Posterior cingulate gyrus (tissue), 11 donors: ENCODE data around the gene MMP2.

Source experiments
- DNase-seq, 10 donors: peaks; one replicate each; pipeline versions ENCODE4 v3.0.0 to v3.0.0-alpha.2; 2020 to 2021; ENCODE audit warnings: mixed read lengths in 3 of 10
- intact Hi-C: fragments of 100-400 bp; cut with DNase I; formaldehyde crosslinking; loops from one replicate; pipeline ENCODE4 v1.15.1; 2023

The MMP2 gene

GRCh38 chr16:55478827-55479429 is at the start of gene MMP2:
TSS of gene MMP2 (plus strand) at chr16:55479198. CDS start at chr16:55479480, 282 bp downstream.
- no peak for DNase-seq
- intact Hi-C loops, result no loop called here

GRCh38 chr16:55433030-55433429 is 46.0 kb upstream of the MMP2 start:
- no peak for DNase-seq
- intact Hi-C loops, result no loop called here

GRCh38 chr16:55433535-55433934 is 45.5 kb upstream of the MMP2 start:
- intact Hi-C loops, result no loop called here
- no peak for DNase-seq

GRCh38 chr16:55434000-55434399 is 45.0 kb upstream of the MMP2 start:
- intact Hi-C loops, result no loop called here
- no peak for DNase-seq

- intact Hi-C loops, result no loop called here
- DNase-seq, result no peak
Measured at GRCh38 chr16:55435387-55435786, 43.6 kb upstream of the MMP2 start.

- intact Hi-C loops, result no loop called here
Measured at GRCh38 chr16:55436587-55436986, 42.4 kb upstream of the MMP2 start.

GRCh38 chr16:55437625-55438024 is 41.4 kb upstream of the MMP2 start:
- no peak for DNase-seq
- intact Hi-C loops, result no loop called here

More at GRCh38 chr16:55436587-55436986, 42.4 kb upstream of the MMP2 start:
- no peak for DNase-seq

- no peak for DNase-seq
- intact Hi-C loops, result no loop called here
Measured at GRCh38 chr16:55438281-55438680, 40.7 kb upstream of the MMP2 start.

GRCh38 chr16:55439101-55439690 is 39.8 kb upstream of the MMP2 start:
- no peak for DNase-seq
- intact Hi-C loops, result no loop called here

- DNase-seq, result no peak
- intact Hi-C loops, result no loop called here
Measured at GRCh38 chr16:55443434-55444346, 35.3 kb upstream of the MMP2 start.

GRCh38 chr16:55444754-55445485 is 34.1 kb upstream of the MMP2 start:
- intact Hi-C loops, result no loop called here
- DNase-seq, result peak in 3 of 10 donors; percentile 9 to 19 (median 13)

- intact Hi-C loops, result no loop called here
- DNase-seq, result no peak
Measured at GRCh38 chr16:55447231-55447630, 31.8 kb upstream of the MMP2 start.

- intact Hi-C loops, result no loop called here
- DNase-seq, result no peak
Measured at GRCh38 chr16:55452996-55453395, 26.0 kb upstream of the MMP2 start.

GRCh38 chr16:55453909-55454308 is 25.1 kb upstream of the MMP2 start:
- no peak for DNase-seq
- intact Hi-C loops, result no loop called here

GRCh38 chr16:55454861-55455260 is 24.1 kb upstream of the MMP2 start:
- intact Hi-C loops, result no loop called here
- DNase-seq, result no peak

GRCh38 chr16:55462241-55462640 is 16.8 kb upstream of the MMP2 start:
- intact Hi-C loops, result no loop called here
- DNase-seq, result no peak

- DNase-seq, result no peak
- intact Hi-C loops, result loop anchor here (2.0 kb wide), 1 partner anchor 378 kb away; no protein-coding TSS in a partner anchor
Measured at GRCh38 chr16:55464375-55464774, 14.6 kb upstream of the MMP2 start.

- intact Hi-C loops, result loop anchor here (1.0 to 5.0 kb wide), 4 partner anchors 42 to 378 kb away; partner anchors contain the start of gene LPCAT2
- peak; percentile 77 to 98 (median 92) for DNase-seq
Measured at GRCh38 chr16:55465077-55465896, 13.7 kb upstream of the MMP2 start.

GRCh38 chr16:55466209-55466608 is 12.8 kb upstream of the MMP2 start:
- intact Hi-C loops, result loop anchor here (5.0 kb wide), 1 partner anchor 41 kb away; the partner anchor contains the start of gene LPCAT2
- DNase-seq, result no peak

- intact Hi-C loops, result loop anchor here (5.0 kb wide), 1 partner anchor 39 kb away; the partner anchor contains the start of gene LPCAT2
- no peak for DNase-seq
Measured at GRCh38 chr16:55467898-55468297, 11.1 kb upstream of the MMP2 start.
